NCI-H2107 treated with DMSO at 0.1 percent for 48 hours (cell line): ENCODE data around the gene SIAH3.
A peak's percentile ranks its signal among the peaks of the same experiment; 100 is the strongest.
"Not testable (repeated sequence)": the region's sequence is repeated elsewhere in the genome, so short reads cannot be mapped to it uniquely, and the experiment has no call there.

Experiments used
- DNase-seq: peaks from one replicate; lab custom pipeline; 2025; ENCODE audit not compliant: unreplicated experiment; lab: John Stamatoyannopoulos, UW

SIAH3 gene, protein sequence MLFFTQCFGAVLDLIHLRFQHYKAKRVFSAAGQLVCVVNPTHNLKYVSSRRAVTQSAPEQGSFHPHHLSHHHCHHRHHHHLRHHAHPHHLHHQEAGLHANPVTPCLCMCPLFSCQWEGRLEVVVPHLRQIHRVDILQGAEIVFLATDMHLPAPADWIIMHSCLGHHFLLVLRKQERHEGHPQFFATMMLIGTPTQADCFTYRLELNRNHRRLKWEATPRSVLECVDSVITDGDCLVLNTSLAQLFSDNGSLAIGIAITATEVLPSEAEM

DNA sequence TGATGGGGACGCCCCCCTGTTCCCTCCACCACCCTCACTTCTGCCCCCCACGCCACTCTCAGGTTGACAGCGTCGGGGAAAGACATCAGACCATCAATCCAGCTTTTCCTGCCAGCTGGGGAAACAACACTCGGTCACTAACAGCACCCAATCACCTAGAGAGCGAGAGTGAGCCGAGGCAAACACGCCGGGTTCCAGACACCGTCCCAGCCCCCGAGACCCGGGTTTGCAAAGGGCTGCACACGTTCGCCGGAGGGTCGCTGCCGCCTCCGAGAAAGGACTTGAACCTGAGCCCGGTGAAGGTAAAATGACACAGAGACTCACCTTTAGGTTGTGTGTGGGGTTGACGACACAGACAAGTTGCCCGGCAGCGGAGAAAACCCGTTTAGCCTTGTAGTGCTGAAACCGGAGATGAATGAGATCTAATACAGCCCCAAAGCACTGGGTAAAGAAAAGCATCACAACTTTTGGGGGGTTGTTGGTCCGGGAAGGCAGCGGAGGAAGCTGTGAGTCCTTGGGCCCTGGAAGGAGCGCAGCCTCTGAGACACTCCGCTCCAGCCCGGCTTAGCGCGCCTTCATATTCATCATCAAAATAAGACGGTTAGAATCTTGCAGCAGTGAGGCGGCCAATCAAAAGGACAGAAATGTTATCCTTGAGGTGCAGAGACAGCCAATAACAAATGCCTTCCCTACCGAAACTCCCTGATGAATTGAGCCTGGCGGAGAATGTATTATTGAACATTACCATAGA lies at the start of gene SIAH3:
Gene SIAH3 (minus strand): TSS at position 583 of the 751 bp plus-strand sequence. CDS start 124 bp downstream, at position 459.
- DNase-seq, result peak; percentile 21

DNA sequence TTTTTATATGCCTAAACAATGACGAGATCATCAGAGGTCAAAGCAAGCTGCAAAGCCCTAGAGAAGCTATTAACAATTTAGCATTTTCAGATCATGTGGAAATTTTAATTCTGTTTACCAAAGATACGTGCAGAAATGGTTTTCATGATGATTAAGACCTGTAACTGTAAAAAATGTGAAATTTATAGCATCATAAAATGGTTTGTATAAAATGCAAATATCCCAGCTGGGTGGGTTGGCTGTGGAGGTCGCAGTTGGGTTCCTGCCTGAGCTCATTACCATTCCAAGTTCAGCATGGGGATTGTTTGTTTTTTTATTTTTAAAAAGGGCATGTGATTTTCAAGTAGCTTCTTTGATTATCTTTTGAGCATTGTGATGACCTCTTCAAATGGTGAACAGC lies 47.9 kb upstream of the SIAH3 start:
- DNase-seq, result no peak

DNA sequence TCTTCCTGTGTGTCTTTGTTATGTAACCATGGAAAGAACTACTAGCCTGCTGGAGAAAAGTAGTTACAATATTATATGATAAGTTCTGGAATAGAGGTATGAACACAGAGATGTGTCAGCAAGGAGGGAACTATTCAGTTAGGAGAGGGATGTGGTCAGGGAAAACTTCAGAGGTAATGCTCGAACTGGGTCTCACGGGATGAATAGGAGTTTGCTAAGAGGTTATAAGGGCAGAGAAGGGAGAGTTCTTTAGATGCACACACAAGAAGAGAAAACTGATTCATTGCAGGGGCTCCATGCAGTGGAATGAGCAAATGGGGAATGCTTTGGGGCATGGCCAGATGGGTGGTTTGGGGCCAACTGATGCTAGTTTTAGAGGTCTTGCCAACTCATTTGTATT lies 46.0 kb upstream of the SIAH3 start:
- no peak for DNase-seq

DNA sequence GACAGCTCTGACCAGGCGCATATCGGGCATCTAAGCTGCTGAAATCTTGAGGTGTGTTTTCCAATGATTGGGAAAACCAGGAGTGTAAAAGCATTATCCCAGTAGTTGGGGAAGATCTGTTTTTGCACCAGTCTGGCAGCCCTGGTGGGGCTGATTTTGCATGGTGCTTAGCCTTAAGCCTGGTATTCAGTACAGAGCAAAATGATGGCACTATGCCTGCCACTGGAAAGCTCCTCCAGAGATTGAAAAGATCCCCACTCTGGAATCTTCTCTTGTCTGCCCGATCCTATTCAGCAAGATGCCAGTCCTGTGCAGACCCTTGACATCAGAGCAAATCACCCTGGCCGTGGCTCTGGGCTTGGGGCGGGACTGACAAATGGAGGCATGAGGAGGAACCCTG lies 44.7 kb upstream of the SIAH3 start:
- DNase-seq, result no peak

DNA sequence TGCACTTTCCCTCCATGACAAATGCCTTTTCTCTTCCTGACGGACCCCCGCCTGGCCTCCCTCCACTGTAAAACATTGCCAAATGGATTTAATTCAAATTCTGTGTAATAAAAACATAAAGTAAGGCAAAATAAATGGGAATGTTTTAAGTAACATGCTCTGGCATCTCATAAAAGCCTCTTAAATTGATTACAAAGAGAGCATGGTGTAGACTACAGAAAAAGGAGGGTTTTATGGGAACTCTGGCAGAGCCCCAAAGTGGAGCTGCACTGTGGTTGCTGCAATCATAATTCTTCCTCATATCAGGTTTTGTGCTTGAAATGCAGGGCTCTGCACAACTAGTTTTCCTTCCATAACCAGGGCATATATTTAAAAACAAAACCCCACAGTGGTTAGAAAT lies 44.3 kb upstream of the SIAH3 start:
- no peak for DNase-seq

DNA sequence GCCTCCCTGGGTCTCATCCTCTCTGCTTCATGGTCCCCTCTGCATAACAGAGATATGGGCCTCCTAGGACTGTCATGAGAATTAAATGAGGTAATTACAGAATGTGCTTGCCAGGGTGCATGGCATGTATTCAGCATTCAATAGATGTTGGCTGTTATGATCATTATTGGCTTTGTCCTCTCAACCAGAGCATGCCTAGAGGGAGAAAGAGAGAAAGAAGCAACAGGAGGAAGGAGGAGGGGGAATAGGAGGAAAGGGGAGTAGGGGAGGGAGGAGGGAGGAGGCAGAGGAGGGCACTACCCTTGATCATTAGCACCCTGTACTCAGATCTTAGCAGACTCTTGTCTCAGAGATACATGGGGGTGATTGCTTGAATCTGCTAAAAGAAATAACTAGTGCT lies 41.0 kb upstream of the SIAH3 start:
- DNase-seq, result no peak

DNA sequence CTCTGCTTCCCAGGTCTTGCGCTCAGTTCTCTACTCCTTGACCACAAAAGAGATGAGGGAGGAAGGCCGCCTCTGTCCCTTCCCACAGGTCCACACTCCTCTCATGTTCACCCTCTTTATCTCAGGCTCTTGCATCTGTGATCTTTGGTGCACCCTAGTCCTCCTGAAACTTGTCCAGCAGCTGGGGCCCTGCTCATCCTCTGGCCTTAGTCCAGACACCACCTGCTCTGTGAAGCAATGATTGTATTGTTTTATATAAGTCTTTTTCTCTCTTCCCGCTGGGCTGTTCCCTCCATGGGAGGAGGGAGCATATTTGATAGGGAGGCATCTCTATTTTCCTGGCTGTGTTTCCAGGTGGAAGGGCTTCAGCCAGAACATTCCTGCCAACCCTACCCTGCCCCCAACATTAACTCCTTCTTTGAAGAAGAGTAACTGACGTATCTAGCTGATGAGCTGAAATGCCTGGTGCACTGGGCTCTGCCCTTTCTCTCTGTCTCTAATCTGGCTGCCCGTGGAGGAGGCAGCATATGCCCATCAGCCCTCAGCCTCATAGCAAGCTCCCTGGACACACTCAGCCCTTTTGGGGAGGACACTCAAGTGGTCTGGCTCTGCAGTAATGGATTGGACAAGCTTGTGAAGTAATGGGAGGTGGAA lies 38.2 kb upstream of the SIAH3 start:
- no peak for DNase-seq

DNA sequence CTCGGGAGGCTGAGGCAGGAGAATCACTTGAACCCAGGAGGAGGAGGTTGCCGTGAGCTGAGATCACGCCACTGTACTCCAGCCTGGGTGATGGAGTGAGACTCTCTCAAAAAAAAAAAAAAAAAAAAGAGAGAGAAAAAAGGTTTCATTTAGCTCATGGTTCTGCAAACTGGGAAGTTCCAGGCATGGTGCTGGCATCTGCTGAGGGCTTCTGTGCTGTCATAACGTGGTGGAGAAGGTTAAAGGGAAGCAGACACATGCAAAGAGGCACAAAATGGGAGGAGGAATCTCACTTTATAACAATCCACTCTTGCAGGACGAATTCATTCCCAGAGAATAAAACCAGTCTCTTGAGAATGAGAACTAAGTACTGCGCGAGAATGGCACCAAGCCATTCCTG lies 34.9 kb upstream of the SIAH3 start:
- DNase-seq, result no peak

DNA sequence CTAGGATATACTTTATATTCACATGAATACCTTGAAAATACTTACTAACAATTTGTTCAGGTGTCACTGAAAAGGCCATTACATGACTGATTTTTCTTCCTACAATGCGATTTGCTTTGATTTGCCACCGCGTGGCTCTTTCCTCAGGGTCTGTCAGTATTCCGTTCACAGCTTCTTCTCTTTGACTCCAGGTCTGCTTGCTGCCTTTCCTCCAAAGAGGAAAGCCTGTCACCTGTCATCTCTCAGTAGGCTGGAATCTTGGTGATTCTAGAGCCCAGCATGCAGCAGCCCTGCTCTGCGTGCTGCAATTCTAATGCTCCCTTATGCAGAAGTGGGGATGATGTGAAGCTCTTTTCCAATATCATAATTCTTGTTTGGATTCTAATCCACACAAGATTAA lies 33.6 kb upstream of the SIAH3 start:
- no peak for DNase-seq

DNA sequence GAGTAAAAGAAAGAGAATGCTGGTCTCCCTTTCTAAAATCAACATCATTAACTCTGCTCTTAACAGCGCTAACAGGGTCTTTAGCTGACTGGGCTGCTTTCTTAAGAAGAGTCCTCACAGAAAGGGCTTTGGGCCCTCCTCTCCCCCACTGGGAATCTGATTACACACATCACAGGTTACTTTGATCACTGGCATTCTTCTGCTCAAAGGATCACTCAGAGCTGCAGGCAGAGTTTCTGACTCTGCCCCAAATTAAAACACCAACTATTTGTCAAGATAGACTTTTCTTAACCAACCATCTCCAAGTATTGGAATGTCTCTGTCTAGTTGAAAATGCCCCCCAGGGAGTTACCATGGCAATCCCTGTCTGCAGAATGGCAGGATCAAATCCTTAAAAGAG lies 31.1 kb upstream of the SIAH3 start:
- no peak for DNase-seq

DNA sequence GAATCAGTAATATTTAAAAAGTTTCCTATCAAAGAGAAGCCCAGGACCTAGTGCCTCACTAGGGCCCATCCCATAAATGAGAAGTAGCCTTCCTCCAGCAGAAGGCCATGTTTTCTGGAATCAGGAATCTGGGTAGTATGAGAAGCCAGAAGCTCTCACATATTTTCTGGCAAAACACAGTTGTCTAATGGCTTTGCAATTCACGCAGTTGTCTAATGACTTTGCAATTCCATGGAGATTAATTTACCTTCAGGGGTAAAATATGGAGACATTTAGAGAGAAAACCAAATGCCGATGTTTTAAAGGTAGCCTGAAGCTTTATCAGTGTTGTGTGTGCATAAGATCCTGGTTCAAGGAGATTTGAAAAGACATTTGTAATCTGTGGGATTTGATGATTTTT lies 29.8 kb upstream of the SIAH3 start:
- DNase-seq, result no peak

DNA sequence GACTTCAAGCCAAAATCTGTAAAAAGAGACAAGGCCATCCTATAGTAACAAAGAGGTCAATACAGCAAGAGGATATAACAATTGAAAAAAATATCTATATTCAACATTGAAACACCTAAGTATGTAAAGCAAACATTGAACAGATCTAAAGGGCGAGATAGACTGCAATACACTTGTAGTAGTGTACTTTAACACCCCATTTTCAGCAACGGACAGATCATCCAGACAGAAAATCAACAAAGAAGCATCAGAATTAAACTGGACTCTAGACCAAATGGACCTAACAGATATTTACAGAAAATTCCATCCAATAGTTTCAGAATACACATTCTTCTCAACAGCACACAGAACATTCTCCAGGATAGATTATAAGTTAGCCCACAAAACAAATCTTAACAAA lies 28.7 kb upstream of the SIAH3 start:
- DNase-seq, result no peak

DNA sequence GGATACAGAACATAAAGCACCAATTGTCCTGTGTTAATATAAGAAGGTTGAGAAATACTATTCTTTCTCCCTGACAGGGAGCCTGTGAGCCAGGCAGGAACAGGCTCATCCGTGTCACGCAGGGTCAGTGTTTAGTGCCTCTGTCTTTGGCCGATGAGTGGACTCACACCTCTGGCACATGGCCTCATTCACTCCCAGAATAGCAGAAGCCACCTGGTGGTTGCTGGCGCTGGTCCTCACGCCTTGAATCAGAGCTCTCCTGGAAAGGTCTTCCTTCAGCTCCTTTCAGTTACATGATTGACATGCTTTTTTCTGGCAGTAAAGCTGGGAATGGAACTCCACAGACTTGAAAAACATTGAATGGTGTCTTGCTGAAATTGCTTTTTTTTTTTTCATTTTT lies 28.1 kb upstream of the SIAH3 start:
- DNase-seq, result no peak

DNA sequence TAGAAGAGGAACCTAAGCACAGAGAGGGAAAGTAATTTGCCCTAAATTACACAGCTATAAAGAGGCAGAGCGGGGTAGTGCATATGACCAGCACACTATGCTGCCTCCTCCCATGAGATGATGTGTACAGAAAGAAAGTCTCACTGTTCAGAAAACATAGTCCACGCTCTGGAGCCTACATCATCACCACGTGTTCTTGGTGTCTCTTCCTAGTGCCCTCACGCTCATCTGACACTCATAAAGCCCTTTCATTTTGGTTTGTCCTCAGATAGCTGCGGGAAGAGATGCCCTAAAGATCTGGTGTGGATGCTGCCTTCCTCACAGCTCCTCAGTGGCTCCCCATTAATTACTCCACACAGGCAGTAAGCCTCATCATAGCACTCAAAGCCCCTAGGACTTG lies 27.4 kb upstream of the SIAH3 start:
- no peak for DNase-seq

DNA sequence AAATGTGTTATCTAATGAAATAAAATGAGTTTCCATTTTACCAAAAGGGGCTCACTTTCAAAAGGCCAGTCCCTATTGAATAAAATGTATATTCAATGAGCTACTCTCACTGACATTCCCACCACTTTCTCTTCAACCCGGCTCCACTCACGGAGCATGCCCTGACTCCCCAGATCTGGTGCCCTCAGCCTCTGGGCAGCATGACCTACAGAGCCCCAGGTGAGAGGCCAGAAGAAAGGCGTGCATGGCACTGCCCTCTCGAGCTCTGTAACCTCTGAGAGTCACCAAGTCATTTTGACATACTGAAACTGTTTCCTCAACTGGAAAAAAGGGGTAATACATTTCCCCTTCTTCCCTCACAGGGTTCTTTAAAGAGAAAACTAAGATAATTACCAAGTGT lies 25.2 kb upstream of the SIAH3 start:
- DNase-seq, result no peak

DNA sequence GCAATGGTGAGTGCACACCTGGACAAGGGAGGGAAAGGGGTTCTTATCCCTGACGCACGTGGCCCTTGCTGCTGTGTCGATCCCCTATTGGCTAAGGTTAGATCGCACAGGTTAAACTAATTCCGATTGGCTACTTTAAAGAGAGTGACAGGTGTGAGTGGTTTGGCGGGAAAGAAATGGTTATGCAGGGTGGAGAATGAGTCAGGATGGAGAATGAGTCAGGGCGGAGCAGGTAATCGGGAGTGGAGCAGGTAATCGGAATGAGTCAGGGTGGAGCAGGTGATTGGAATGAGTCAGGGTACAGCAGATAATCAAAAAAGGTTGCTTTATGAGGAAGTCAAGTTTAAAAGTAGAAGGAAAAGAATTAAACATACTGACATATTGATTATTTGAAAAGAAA lies 24.4 kb upstream of the SIAH3 start:
- no peak for DNase-seq

DNA sequence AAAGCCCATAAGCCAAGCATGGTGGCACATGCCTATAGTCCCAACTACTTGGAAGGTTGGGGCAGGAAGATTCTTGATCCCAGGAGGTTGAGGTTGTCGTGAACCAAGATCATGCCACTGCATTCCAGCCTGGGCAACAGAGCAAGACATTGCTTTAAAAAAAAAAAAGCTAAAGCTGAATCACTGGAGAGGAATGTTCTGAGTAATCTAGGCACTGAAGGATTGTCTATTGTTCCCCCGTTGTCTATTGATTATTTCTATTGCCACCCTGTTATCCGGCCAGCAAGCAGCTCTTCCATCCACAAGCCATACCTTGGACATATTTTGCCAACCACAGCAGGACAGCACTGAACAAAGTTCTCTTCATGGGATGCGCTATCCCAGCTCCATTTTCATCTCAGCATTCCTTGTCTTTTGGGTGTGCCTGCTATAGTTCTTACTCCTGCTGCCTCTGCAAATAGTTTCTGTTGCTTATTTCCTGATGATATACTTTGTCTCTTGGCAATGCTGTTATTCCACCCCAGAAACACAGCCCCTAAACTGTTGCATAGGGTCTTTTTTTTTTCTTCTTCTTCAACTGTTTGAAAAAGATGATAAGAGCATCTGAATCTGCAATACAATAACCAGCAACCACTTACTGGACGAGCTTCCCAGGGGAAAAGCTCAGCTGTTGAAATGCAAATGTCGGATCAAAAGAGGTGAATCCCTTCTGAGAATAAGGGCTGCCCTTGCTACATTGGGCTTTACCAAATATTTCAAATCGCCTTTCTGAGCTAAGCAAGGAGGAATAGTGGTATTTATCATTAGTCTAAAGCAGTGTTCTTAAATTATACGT lies 22.2 kb upstream of the SIAH3 start:
- DNase-seq, result no peak

DNA sequence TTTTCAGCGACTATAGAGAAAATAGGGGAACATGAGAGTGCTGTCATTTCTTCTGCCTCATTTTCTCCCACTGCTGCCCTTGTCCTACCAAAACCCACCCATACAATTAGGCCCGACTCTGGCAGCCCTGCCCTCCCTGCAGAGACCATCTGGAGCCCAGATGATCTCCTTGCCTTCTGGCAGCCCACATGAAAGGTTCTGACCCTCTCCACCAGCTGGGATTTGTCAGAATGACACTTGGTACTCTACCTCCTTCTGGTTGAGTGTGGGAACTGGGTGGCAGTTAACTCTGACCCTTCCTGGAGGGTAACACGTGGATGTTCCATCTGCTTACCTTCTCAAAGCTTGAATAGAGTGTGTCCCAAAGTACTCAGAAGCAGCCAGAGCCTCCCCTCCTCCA lies 21.0 kb upstream of the SIAH3 start:
- DNase-seq, result no peak

DNA sequence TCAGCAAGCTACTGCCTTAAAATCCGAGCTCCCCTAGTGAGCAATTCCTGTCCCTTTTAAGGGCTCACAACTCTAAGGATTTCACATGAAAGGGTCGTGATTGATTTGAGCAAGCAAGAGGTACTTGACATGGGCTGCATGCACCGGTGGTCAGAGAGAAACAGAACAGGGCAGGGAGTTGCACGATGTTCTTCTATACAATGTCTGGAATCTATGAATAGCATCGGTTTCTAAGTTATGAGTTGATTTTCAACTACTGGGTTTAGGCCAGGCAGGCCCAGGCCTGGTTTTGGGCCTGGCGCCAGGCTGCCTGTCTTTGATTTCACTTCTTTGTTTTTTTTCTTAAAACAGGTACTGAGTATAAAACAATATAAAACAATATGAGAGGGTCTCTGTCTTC lies 19.6 kb upstream of the SIAH3 start:
- DNase-seq, result not testable (repeated sequence)

DNA sequence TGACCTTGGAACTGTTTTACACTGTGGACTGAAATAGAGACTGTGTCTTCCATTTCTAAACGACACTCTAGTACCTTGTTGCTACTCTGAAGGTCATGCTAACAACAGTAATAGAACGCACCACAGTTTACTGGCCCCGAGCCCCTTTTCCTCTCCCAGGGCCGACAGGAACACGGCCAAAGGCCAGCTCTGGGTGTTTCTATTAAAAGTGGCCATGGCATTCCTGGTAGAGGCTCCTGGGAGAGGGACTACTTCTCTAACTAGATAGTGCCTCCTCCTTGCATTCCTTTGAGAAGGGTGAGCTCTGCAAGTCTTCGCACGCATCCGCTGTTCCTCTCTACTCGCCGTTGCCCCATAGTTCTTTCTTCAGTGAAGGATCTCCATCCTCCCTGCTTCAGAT lies 18.7 kb upstream of the SIAH3 start:
- DNase-seq, result no peak

DNA sequence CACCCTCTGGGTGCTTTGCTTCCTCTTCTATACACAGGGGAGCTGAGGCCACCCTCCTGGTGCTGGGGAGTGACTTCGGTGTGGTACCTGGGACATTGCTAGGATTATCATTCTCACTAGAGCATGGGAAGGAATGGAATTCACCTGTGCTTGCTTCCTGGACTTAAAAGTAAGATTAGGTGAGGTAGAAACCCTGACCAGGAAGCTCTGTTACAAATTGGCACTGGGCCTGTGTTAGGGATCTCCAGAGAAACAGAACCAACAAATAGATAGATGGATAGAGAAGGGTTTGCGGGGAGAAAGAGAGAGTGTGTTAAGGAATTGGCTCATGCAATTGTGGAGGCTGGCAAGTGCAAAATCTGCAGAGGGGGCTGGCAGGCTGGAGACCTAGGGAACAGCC lies 13.9 kb upstream of the SIAH3 start:
- DNase-seq, result no peak
